ENCODE measurements around the gene MLXIPL.

MLXIPL gene

DNA sequence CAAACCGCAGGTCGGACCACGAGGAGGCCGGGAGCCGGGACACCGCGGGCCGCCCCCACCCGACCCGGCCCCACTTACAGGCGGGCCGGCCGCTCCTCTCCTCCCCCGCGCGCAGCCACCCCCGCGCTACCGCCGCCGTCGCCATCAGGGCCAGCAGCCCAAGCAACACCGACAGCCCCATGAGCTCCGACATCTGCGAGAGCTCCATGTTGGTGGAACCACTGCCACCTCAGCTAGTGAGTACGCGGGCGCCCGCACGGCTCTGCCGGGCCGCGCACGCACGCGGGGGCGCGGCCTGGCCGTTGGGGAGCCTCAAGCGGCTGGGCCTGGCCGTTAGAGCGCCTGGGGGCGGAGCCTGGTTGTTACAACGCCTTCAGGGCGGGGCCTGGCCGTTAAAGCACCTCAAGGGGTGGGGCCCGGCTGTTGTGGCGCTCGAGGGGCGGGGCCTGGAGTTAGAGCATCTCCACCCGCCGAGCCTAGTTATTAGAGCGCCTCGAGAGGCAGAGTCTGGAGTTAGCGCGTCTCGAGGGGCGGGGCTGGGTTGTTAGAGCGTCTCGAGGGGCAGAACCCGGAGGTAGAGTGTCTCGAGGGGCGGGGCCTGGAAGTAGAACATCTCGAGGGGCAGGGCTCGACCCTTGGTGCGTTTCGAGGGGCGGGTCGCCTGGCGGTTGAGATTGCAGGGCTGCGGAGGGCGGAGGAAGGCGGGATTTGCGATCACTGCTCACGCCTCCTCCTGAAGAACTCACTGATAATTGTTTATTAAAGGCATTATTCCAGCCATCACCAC lies 45.8 kb downstream of the MLXIPL start, which contains the start of gene TBL2:
Gene TBL2 (minus strand): TSS at position 238 of the 787 bp plus-strand sequence. CDS start 30 bp downstream, at position 208.
- DNase-seq (ENCODE audit: low read depth): peak; percentile 97
- peak within 1 kb of the TSS; percentile 97 for H3K4me3 ChIP-seq (ENCODE audit: control insufficient read depth, low read depth, low read length)
- TF ChIP-seq, protein P1, sequence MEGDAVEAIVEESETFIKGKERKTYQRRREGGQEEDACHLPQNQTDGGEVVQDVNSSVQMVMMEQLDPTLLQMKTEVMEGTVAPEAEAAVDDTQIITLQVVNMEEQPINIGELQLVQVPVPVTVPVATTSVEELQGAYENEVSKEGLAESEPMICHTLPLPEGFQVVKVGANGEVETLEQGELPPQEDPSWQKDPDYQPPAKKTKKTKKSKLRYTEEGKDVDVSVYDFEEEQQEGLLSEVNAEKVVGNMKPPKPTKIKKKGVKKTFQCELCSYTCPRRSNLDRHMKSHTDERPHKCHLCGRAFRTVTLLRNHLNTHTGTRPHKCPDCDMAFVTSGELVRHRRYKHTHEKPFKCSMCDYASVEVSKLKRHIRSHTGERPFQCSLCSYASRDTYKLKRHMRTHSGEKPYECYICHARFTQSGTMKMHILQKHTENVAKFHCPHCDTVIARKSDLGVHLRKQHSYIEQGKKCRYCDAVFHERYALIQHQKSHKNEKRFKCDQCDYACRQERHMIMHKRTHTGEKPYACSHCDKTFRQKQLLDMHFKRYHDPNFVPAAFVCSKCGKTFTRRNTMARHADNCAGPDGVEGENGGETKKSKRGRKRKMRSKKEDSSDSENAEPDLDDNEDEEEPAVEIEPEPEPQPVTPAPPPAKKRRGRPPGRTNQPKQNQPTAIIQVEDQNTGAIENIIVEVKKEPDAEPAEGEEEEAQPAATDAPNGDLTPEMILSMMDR (conservative IDR thresholded peaks at IDR 0.05; ENCODE audit: control insufficient read depth, insufficient read depth, low read depth, low read length): peak; percentile 5

DNA sequence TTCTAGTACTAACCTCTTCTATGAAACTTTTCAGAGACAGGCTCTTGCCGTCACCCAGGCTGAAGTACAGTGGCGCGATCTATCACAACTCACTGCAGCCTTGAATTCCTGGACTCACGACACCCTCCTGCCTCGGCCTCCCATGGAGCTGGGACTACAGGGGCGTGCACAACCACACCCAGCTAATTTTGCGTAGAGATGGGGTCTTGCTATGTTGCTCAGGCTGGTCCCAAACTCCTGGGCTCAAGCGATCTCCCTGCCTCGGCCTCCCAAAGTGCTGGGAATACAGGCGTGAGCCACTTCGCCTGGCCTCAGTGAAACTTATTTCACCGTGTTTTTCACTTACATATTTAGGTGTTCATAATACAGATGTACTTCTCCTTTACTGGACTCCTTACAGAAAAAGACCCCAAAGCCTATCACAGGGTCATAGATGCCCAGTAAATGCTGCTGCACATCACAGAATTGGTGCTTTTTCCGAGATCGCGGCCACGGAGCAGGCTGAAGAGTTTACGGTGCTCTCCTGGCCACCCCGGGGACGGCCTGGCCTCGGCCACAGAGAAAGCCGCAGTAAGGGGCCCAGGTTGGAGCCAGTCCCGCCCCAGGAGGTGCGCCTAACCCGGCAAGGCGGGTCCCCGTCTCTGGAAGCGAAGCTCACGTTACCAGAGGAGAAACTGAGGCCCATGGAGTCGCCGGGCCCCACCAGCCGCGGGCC lies 46.5 kb downstream of the MLXIPL start:
- H3K4me3 ChIP-seq (ENCODE audit: control insufficient read depth, low read depth, low read length): peak overlapping the region; percentile 97
- TF ChIP-seq, protein P1 (conservative IDR thresholded peaks at IDR 0.05; ENCODE audit: control insufficient read depth, insufficient read depth, low read depth, low read length): no peak
- no peak for DNase-seq (ENCODE audit: low read depth)

DNA sequence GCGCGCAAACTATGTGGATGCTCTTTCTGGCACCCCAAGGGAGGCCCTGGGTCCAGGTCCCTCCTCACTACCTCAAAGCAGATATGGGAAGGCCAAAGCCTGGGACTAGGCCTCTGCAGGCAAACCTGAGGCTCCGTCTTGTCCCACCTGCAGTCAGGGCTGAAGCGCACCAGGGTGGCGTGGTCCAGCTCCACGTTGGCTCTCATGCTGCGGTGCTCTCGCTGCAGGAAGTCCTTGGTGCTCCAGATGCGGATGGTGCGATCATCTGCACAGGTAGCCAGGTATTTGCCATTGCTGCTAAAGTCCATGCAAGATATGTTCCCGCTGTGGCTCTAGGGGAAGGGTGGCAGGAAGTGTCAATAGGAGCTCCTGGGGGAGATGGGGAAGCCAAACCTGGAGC lies 50.5 kb downstream of the MLXIPL start:
- TF ChIP-seq, protein P1 (conservative IDR thresholded peaks at IDR 0.05; ENCODE audit: control insufficient read depth, insufficient read depth, low read depth, low read length): no peak
- DNase-seq (ENCODE audit: low read depth): no peak
- no peak overlapping the region for H3K4me3 ChIP-seq (ENCODE audit: control insufficient read depth, low read depth, low read length)

DNA sequence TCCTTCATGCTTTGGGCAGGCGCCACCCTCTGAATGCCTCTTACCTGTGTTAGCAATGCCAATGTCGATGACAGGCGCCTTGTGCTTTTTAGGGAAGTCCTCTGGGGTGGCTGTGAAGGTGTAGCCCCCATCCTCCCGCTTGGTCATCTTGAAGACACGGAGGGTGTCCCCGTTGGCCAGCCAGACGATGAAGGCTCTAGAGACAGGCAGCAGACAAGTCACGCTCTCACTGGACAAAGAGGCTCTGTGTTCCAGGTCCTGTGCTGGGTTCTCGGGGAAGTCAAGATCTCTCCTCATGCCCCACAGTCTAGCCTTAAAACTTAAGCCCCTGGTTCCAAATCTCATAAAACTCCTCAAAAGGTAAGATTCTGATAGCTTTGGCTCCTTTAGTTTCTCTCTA lies 51.0 kb downstream of the MLXIPL start:
- no peak overlapping the region for H3K4me3 ChIP-seq (ENCODE audit: control insufficient read depth, low read depth, low read length)
- TF ChIP-seq, protein P1 (conservative IDR thresholded peaks at IDR 0.05; ENCODE audit: control insufficient read depth, insufficient read depth, low read depth, low read length): no peak
- no peak for DNase-seq (ENCODE audit: low read depth)

DNA sequence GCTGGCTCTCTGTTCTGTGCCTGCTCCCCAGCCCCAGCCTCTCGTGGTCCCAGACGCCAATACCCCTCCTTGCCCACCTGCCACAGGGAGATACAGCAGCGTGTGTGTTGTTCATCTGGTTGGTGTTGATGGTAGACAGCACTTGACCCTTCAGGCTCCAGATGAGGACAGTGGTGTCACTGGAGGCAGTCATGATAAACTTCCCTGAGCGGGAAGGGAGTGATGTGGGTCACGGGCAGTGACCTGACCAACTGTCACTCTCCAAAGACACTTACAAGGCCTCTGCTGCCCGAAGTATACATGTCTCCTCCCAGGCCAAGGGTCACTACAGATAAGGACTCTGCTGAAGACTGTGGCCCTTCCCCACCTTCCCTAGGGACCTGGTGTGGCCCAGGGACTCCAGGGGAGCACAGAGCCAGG lies 51.5 kb downstream of the MLXIPL start:
- TF ChIP-seq, protein P1 (conservative IDR thresholded peaks at IDR 0.05; ENCODE audit: control insufficient read depth, insufficient read depth, low read depth, low read length): no peak
- H3K4me3 ChIP-seq (ENCODE audit: control insufficient read depth, low read depth, low read length): no peak overlapping the region
- no peak for DNase-seq (ENCODE audit: low read depth)

DNA sequence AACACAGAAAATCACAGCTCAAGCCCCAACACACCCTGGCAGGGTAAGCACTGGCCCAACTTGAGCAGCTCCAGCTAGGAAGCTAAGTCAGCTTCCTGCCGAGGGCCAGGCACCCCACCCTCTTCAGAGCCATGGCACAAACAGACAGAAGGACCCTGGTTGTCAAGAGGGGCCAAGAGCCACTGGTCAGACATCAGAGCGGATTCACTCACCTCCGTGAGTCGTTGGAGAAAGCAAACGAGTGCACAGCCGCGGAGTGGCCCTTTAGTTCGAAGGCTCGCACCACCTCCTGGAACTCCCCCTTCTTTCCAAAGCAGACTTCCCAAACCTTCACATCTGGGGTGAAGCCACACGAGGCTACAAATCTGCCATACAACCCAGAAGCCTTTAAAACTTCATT lies 53.3 kb downstream of the MLXIPL start:
- H3K4me3 ChIP-seq (ENCODE audit: control insufficient read depth, low read depth, low read length): no peak overlapping the region
- DNase-seq (ENCODE audit: low read depth): no peak
- TF ChIP-seq, protein P1 (conservative IDR thresholded peaks at IDR 0.05; ENCODE audit: control insufficient read depth, insufficient read depth, low read depth, low read length): no peak
